GM23338 (cell line): ENCODE data around the gene CCNY.

ENCODE experiments used
- CREB1 ChIP-seq: fragments of 250-450 bp; sonication (Bioruptor Pico); IDR thresholded peaks from 2 replicates; pipeline ENCODE4 v1.5.0; 2020; ENCODE audit warnings: low read depth, mild to moderate bottlenecking, moderate library complexity
- EZH2 ChIP-seq: fragments of 200-600 bp; sonication (generic); IDR thresholded peaks from one replicate; pipeline ENCODE4 v1.8.0; 2017; ENCODE audit warnings: antibody characterized with exemption, mild to moderate bottlenecking, low read depth; ENCODE audit not compliant: unreplicated experiment
- EZH2phosphoT487 ChIP-seq: fragments of 200-600 bp; sonication (generic); IDR thresholded peaks from one replicate; pipeline ENCODE4 v1.8.1; 2018; ENCODE audit warnings: antibody characterized with exemption; ENCODE audit not compliant: unreplicated experiment
- POLR2AphosphoS5 ChIP-seq: IDR thresholded peaks from 2 replicates; pipeline ENCODE4 v1.6.1; 2016; ENCODE audit warnings: antibody characterized with exemption, low read depth
- TF ChIP-seq, protein P1 (sequence below), 2 experiments: fragments of 200-600 bp in 1 of 2; sonication (generic) in 1 of 2; conservative IDR thresholded peaks; 2 replicates each; pipeline versions ENCODE4 v1.5.1 to v1.6.1; 2016 to 2017; ENCODE audit warnings: antibody characterized with exemption in 2 of 2, low read depth in 2 of 2, mild to moderate bottlenecking in 2 of 2, moderate library complexity in 1 of 2
- TF ChIP-seq, protein P2 (sequence below): IDR thresholded peaks from one replicate; pipeline ENCODE4 v1.6.1; 2018; ENCODE audit warnings: antibody characterized with exemption; ENCODE audit not compliant: unreplicated experiment

- TF ChIP-seq, protein P1, sequence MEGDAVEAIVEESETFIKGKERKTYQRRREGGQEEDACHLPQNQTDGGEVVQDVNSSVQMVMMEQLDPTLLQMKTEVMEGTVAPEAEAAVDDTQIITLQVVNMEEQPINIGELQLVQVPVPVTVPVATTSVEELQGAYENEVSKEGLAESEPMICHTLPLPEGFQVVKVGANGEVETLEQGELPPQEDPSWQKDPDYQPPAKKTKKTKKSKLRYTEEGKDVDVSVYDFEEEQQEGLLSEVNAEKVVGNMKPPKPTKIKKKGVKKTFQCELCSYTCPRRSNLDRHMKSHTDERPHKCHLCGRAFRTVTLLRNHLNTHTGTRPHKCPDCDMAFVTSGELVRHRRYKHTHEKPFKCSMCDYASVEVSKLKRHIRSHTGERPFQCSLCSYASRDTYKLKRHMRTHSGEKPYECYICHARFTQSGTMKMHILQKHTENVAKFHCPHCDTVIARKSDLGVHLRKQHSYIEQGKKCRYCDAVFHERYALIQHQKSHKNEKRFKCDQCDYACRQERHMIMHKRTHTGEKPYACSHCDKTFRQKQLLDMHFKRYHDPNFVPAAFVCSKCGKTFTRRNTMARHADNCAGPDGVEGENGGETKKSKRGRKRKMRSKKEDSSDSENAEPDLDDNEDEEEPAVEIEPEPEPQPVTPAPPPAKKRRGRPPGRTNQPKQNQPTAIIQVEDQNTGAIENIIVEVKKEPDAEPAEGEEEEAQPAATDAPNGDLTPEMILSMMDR (conservative IDR thresholded peaks at IDR 0.05; ENCODE audit: low read depth in 2 of 2): no peak
- TF ChIP-seq EZH2 (no peak), POLR2AphosphoS5 (no peak), EZH2phosphoT487 (no peak), CREB1 (no peak)
- TF ChIP-seq, protein P2, sequence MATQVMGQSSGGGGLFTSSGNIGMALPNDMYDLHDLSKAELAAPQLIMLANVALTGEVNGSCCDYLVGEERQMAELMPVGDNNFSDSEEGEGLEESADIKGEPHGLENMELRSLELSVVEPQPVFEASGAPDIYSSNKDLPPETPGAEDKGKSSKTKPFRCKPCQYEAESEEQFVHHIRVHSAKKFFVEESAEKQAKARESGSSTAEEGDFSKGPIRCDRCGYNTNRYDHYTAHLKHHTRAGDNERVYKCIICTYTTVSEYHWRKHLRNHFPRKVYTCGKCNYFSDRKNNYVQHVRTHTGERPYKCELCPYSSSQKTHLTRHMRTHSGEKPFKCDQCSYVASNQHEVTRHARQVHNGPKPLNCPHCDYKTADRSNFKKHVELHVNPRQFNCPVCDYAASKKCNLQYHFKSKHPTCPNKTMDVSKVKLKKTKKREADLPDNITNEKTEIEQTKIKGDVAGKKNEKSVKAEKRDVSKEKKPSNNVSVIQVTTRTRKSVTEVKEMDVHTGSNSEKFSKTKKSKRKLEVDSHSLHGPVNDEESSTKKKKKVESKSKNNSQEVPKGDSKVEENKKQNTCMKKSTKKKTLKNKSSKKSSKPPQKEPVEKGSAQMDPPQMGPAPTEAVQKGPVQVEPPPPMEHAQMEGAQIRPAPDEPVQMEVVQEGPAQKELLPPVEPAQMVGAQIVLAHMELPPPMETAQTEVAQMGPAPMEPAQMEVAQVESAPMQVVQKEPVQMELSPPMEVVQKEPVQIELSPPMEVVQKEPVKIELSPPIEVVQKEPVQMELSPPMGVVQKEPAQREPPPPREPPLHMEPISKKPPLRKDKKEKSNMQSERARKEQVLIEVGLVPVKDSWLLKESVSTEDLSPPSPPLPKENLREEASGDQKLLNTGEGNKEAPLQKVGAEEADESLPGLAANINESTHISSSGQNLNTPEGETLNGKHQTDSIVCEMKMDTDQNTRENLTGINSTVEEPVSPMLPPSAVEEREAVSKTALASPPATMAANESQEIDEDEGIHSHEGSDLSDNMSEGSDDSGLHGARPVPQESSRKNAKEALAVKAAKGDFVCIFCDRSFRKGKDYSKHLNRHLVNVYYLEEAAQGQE: no peak
Measured at GRCh38 chr10:35326466-35327235, 9.7 kb upstream of the CCNY start.
